GM19397 (cell line): ENCODE data around the gene TRIM10.

Experiments
- ATAC-seq: cut with Tn5 transposase; IDR thresholded peaks from one replicate; pipeline ENCODE4 v1.9.1; 2021; ENCODE audit warnings: mild to moderate bottlenecking, moderate library complexity; ENCODE audit not compliant: unreplicated experiment

TRIM10 gene

DNA sequence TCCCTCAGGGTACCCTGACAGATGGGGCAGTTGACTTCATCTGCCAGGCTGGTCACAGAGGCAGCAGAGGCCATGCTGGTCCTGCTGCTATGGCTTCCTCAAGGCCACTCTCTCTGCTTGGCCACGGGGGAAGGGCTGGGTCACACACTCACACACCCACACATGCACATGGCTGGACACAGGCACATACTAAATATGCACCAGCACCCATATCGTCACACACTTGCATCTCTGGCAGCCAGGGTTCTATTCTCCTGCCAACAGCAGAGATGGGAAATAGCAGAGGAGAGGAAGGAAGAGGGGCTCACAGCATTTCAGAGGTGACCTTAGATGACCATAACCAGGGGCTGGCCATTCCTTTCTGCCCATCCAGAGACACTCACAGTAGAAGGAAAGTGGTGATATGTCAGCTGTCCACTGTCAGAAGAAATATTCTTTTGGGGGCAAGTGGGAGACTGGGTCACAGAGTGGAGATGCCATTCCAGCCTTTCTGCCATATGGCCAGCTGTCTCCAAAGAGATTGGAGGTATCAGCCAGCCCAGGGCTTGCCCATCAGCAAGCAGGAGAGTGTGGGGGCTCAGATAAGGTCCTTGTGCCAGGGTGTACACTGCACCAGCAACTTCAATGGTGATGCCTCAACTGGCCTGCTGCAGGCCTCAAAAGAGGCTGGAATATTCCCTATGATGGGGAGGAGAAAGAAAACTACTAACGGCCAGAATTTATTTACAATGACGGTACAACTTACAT is at the start of gene TRIM10:
TSS of gene TRIM10 (minus strand) at position 427 of the 747 bp plus-strand sequence. CDS start at position 74, 353 bp downstream.
- ATAC-seq = no peak

- ATAC-seq = no peak
Measured at GRCh38 chr6:30207619-30208295, 46.7 kb upstream of the TRIM10 start.

DNA sequence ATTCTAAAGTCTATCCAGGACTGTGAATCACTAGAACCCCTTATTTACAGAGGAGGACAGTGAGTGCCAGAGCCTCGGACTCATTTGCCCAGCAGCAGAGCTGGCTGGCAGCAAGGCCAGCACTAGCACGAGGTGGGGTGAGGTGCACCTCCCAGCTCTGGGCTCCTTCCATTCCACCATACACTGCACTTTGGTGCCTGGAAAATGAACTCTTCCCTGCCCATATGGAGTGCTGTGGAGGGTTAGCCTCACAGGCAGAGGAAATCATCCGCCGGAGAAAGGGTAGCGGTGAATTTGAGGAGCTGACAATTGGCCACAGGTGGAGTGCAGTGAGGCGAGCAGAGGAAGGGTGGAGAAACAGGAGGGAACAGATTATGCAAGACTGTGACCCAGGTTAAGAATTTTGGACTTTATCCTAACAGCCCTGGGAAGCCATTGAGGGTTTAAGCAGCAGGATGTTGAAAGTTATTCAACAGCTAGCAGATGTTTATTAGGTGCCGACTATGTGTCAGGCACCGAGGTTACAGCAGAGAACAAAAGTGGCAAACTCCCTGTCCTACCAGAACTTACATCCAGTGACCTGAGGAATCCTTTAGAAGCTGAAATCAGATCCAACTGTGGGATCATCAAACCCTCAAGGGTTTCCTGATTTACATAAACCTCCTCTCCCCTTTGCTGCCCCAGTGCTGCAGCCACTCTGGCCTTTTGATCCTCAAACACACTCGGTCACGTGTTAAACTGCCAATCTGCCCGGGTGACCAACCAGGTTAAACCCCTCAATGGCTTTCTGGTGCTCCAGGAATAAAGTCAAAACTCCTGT is 46.0 kb upstream of the TRIM10 start:
- no peak for ATAC-seq

- ATAC-seq = no peak
Measured at GRCh38 chr6:30206152-30206551, 45.1 kb upstream of the TRIM10 start.

GRCh38 chr6:30204116-30204515 is 43.1 kb upstream of the TRIM10 start:
- no peak for ATAC-seq

- ATAC-seq = no peak
Measured at GRCh38 chr6:30202366-30202765, 41.4 kb upstream of the TRIM10 start.

GRCh38 chr6:30200551-30201281 is 39.7 kb upstream of the TRIM10 start:
- ATAC-seq = no peak

DNA sequence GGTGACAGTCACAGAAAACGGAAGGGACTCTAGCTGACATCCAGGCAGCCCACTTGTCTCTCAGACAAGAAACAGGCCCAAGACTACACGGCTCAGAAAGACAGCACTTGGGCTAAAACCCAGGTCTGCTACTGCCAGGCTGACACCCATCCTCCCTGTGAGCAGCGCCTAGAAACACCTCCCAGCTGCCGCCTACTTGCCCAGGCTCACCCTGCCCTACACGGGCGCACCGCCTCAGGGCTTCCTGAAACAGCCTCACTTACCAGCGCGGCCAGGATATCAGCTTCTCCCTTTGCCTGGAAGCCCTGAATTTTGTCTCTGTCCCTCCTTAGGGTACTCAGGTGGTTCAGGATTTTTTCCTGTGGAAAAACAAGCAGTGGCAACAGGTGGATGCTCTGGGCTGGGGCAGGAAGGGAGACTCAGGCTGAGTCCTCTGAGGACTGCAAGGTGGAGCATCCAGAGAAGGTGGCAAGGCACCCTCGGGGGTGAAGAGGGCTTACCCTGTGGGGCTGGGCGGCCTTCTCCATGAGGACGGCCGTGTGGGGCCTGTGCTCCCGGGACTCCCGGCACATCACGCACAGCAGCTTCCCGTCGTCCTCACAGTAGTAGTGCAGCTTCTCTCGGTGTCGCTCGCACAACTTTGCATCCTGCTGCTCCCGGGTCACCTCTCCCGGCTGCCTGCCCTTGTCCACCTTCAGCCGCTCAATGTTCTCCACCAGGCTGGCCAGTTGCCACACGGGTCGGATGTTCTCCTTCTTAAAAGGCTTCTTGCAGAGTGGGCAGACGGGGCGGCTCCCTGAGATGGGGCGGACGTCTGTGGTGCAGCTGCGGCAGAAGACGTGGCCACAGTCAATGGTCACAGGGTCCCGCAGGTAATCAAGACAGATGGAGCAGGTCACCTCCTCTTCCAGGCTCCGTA is 37.4 kb upstream of the TRIM10 start:
- no peak for ATAC-seq

DNA sequence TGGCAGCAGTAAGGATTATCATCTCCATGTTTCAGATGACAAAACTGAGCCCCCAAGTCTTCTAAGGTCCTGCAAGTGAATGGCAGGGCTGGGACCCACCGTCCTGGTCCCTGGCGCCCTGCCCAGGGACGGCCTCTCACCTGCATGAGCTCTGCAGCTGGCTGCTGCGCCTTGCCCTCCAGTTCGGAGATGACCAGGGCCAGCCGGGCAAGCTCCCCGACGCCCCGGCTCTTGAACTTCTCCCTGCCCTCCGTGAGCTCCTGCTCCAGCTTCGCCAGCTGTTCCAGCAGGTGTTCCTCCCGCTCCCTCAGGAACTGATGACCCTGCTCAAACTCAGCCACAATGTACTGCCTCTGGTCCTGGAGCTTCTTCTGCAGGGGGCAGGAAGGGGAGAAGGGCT is 35.4 kb upstream of the TRIM10 start:
- ATAC-seq = no peak

GRCh38 chr6:30195951-30196350 is 34.9 kb upstream of the TRIM10 start:
- no peak for ATAC-seq

DNA sequence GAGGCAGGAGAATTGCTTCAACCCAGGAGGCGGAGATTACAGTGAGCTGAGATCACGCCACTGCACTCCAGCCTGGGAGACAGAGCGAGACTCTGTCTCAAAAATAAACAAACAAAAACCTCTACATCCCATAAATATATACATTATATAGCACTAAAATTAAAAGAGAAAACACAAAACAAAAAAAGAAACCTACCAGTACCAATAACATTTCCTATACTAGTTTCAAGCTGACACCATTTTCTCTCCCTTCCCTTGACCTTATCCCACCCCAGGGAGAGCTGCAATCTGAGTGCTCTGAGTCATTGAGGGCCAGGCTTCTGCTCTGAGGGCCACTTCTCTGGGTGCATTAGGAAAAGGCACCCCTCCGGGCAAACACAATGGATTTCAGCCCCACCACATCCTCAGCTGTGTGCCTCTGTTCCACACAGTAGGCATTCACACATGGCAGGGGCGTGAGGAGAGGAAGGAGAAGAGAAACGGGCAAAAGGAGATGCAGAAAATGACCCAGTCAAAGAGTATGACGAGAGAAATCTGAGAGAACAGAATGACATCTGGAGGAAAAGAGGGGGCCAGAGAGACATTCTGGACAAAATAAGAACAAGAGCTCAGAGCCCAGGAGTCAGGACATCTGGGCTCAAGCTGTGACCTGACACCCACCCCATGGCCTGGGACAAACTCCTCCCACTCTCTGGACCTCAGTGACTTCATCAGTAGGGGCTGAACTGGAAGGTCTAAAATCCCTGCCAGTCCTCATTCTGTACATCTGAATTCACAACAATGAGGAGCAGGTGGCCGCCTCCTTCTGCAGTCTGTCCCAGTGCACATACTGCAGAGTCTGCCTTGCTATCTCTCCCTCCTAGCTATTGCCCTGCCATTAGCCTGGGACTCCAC is 34.0 kb upstream of the TRIM10 start:
- ATAC-seq = no peak

DNA sequence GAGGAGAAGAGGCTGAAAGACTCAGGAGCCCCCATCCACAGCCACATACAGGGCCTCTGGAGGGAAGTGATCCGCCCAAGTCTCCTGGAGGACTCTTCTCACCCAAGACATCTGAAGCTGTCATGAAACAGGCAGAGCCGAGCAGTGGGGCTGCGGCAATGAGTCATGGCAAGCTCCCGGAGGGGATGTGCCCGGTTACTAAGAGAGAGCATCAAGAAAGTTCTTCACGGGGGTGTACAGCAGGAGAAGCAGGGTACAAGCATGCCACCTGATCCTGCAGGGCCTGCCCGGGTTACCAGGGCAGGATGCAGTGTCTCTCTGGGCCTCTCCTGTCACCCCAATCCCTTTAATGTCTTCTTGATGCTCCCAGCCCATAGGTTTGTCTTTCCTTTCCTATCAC is 31.1 kb upstream of the TRIM10 start:
- no peak for ATAC-seq

GRCh38 chr6:30188541-30188940 is 27.5 kb upstream of the TRIM10 start:
- no peak for ATAC-seq

DNA sequence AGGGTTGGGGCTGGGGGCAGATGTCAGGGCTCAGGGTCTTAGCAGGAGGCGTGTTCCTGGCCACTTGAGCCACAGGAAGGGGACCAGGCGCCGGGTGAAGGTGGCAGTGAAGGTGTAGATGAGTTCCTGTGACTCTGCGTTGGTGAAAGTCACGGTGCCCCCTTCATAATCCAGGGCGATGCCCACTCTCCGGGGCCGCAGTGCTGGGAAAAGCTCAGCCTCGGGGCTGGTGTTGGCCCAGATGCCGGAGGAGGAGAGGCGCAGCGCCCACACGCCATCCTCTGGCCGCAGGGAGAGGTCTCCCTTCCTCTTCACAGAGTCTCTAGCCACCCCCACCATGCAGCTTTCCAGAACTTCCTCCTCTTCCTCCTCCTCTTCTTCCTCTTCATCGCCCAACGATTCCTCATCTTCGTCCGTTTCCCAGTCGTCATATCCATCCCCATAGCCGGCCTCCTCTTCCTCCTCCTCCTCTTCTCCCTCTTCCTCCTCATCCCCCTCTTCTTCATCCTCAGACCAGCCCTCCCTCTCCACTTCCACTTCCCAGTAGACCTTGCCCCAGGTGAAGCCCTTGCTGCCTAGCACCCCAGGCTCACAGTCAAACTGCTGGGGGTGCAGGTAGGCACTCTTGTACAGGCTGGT is 25.0 kb upstream of the TRIM10 start:
- ATAC-seq = no peak

DNA sequence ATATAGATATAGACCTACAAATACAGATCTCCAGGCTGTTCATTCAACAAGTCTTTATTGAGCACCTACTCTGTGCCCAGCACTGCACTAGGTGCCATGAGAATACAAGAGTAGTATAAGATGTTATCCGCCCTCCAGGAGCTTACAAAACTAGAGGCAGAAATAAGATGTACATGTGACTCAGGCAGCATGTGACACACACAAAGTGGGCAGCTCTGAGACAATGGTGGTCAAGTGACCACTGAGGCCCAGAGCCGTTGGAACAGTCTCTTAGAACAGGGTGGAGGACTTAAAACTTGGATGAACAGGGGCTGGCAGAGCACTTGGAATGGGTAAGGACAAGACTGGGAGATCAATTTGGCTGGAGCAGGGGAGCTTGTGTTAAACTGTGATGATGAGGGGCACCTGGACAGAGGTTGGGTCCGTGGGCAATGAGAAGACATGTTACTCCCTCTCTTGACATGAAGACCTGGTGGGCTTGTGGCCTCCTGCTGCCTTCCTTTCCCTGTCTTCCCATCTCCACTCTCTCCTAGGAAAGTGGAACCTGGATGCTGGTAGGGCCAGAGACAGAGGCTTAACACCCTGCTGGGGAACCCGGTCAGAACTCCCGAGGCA is 23.5 kb upstream of the TRIM10 start:
- no peak for ATAC-seq

- ATAC-seq = no peak
Measured at GRCh38 chr6:30180145-30180544, 19.1 kb upstream of the TRIM10 start.

GRCh38 chr6:30178837-30179236 is 17.8 kb upstream of the TRIM10 start:
- ATAC-seq = no peak

DNA sequence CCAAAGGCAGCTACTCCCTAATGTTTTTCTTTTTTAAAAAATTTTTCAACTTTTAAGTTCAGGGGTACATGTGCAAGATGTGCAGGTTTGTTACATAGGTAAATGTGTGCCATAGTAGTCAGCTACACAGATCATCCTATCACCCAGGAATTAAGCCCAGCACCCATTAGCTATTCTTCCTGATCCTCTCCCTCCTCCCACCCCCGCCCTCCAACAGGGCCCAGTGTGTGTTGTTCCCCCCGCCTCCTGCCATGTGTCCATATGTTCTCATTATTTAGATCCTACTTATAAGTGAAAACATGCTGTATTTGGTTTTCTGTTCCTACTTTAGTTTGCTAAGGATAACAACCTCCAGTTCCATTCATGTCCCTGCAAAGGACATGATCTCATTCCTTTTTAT is 14.8 kb upstream of the TRIM10 start:
- no peak for ATAC-seq
